HUES6 (cell line): ENCODE measurements around the gene MAGOH.

ENCODE experiments used
- H3K27ac ChIP-seq: 2 replicates; pipeline ENCODE4 v1.7.0; 2013; ENCODE audit warnings: low read depth, mild to moderate bottlenecking, low read length, inconsistent platforms
- H3K27me3 ChIP-seq: 2 replicates; pipeline ENCODE4 v1.6.1; 2013; ENCODE audit warnings: low read length; ENCODE audit not compliant: control insufficient read depth, insufficient read depth
- H3K36me3 ChIP-seq: 2 replicates; pipeline ENCODE4 v1.6.1; 2013; ENCODE audit warnings: low read length; ENCODE audit not compliant: control insufficient read depth, insufficient read depth
- H3K4me1 ChIP-seq: 2 replicates; pipeline ENCODE4 v1.6.1; 2013; ENCODE audit warnings: low read length; ENCODE audit not compliant: control insufficient read depth, insufficient read depth
- H3K4me3 ChIP-seq: 2 replicates; pipeline ENCODE4 v1.5.1; 2013; ENCODE audit warnings: low read depth, low read length
- H3K9ac ChIP-seq: one replicate; pipeline ENCODE4 v1.6.1; 2013; ENCODE audit warnings: mild to moderate bottlenecking, low read length
- H3K9me3 ChIP-seq: 2 replicates; pipeline ENCODE4 v1.6.1; 2013; ENCODE audit warnings: low read depth, low read length; ENCODE audit not compliant: control insufficient read depth, insufficient read depth

MAGOH gene

GRCh38 chr1:53277326-53277725, 39.0 kb upstream of the MAGOH start:
- Histone ChIP-seq H3K27ac (no peak overlapping the region), H3K9ac (no peak overlapping the region), H3K9me3 (no peaks in the 10 kb centered on the region), H3K4me1 (no peaks in the 10 kb centered on the region), H3K36me3 (peaks cover 86% of the 10 kb centered on the region), H3K27me3 (no peaks in the 10 kb centered on the region), H3K4me3 (no peak overlapping the region)

- Histone ChIP-seq H3K36me3 (peaks cover 86% of the 10 kb centered on the region), H3K27ac (no peak overlapping the region)
Observed at GRCh38 chr1:53276902-53277281, 38.6 kb upstream of the MAGOH start.

GRCh38 chr1:53276153-53276901, 38.0 kb upstream of the MAGOH start:
- Histone ChIP-seq H3K27ac (no peak overlapping the region), H3K9me3 (no peaks in the 10 kb centered on the region), H3K36me3 (peaks cover 86% of the 10 kb centered on the region), H3K4me1 (no peaks in the 10 kb centered on the region), H3K4me3 (no peak overlapping the region), H3K27me3 (no peaks in the 10 kb centered on the region), H3K9ac (no peak overlapping the region)

More at GRCh38 chr1:53276902-53277281, 38.6 kb upstream of the MAGOH start:
- no peak overlapping the region for H3K9ac ChIP-seq
- no peak overlapping the region for H3K4me3 ChIP-seq
- no peaks in the 10 kb centered on the region for H3K9me3 ChIP-seq
- no peaks in the 10 kb centered on the region for H3K4me1 ChIP-seq
- no peaks in the 10 kb centered on the region for H3K27me3 ChIP-seq

- H3K27ac ChIP-seq = no peak overlapping the region
- H3K9me3 ChIP-seq = no peaks in the 10 kb centered on the region
- no peak overlapping the region for H3K4me3 ChIP-seq
- H3K9ac ChIP-seq = no peak overlapping the region
- no peaks in the 10 kb centered on the region for H3K27me3 ChIP-seq
- no peaks in the 10 kb centered on the region for H3K4me1 ChIP-seq
- H3K36me3 ChIP-seq = peaks cover 86% of the 10 kb centered on the region
Observed at GRCh38 chr1:53275566-53275965, 37.2 kb upstream of the MAGOH start.

- Histone ChIP-seq H3K36me3 (peaks cover 86% of the 10 kb centered on the region), H3K9me3 (no peaks in the 10 kb centered on the region), H3K27ac (no peak overlapping the region), H3K4me3 (no peak overlapping the region), H3K4me1 (no peaks in the 10 kb centered on the region), H3K9ac (no peak overlapping the region), H3K27me3 (no peaks in the 10 kb centered on the region)
Observed at GRCh38 chr1:53274541-53275185, 36.3 kb upstream of the MAGOH start.

GRCh38 chr1:53274026-53274425, 35.7 kb upstream of the MAGOH start:
- H3K36me3 ChIP-seq = peaks cover 84% of the 10 kb centered on the region
- no peaks in the 10 kb centered on the region for H3K27me3 ChIP-seq
- no peak overlapping the region for H3K27ac ChIP-seq
- H3K9ac ChIP-seq = no peak overlapping the region
- H3K4me1 ChIP-seq = no peaks in the 10 kb centered on the region
- no peaks in the 10 kb centered on the region for H3K9me3 ChIP-seq
- H3K4me3 ChIP-seq = no peak overlapping the region

- H3K27ac ChIP-seq = no peak overlapping the region
Observed at GRCh38 chr1:53273526-53273925, 35.2 kb upstream of the MAGOH start.

GRCh38 chr1:53272349-53272748, 34.0 kb upstream of the MAGOH start:
- Histone ChIP-seq H3K4me1 (no peaks in the 10 kb centered on the region), H3K27me3 (no peaks in the 10 kb centered on the region), H3K9me3 (no peaks in the 10 kb centered on the region), H3K27ac (no peak overlapping the region), H3K9ac (no peak overlapping the region), H3K4me3 (no peak overlapping the region), H3K36me3 (peaks cover 91% of the 10 kb centered on the region)

More at GRCh38 chr1:53273526-53273925, 35.2 kb upstream of the MAGOH start:
- H3K9ac ChIP-seq = no peak overlapping the region
- no peaks in the 10 kb centered on the region for H3K4me1 ChIP-seq
- no peaks in the 10 kb centered on the region for H3K9me3 ChIP-seq
- peaks cover 87% of the 10 kb centered on the region for H3K36me3 ChIP-seq
- no peaks in the 10 kb centered on the region for H3K27me3 ChIP-seq
- H3K4me3 ChIP-seq = no peak overlapping the region

GRCh38 chr1:53271446-53272090, 33.2 kb upstream of the MAGOH start:
- no peak overlapping the region for H3K9ac ChIP-seq
- peaks cover 91% of the 10 kb centered on the region for H3K36me3 ChIP-seq
- H3K27ac ChIP-seq = no peak overlapping the region
- no peaks in the 10 kb centered on the region for H3K4me1 ChIP-seq
- no peaks in the 10 kb centered on the region for H3K27me3 ChIP-seq
- H3K9me3 ChIP-seq = no peaks in the 10 kb centered on the region
- no peak overlapping the region for H3K4me3 ChIP-seq

- peaks cover 95% of the 10 kb centered on the region for H3K36me3 ChIP-seq
- H3K9ac ChIP-seq = no peak overlapping the region
Observed at GRCh38 chr1:53270873-53271272, 32.6 kb upstream of the MAGOH start.

GRCh38 chr1:53270107-53270506, 31.8 kb upstream of the MAGOH start:
- Histone ChIP-seq H3K9me3 (no peaks in the 10 kb centered on the region), H3K27ac (no peak overlapping the region), H3K27me3 (no peaks in the 10 kb centered on the region), H3K4me1 (no peaks in the 10 kb centered on the region), H3K36me3 (peaks cover 95% of the 10 kb centered on the region), H3K4me3 (no peak overlapping the region), H3K9ac (no peak overlapping the region)

More at GRCh38 chr1:53270873-53271272, 32.6 kb upstream of the MAGOH start:
- Histone ChIP-seq H3K27ac (no peak overlapping the region), H3K4me1 (no peaks in the 10 kb centered on the region), H3K4me3 (no peak overlapping the region), H3K9me3 (no peaks in the 10 kb centered on the region), H3K27me3 (no peaks in the 10 kb centered on the region)
